ENCODE measurements around the gene TNFRSF13B.
"Not testable (repeated sequence)": the region's sequence is repeated elsewhere in the genome, so short reads cannot be mapped to it uniquely, and the experiment has no call there.

Gene TNFRSF13B

DNA sequence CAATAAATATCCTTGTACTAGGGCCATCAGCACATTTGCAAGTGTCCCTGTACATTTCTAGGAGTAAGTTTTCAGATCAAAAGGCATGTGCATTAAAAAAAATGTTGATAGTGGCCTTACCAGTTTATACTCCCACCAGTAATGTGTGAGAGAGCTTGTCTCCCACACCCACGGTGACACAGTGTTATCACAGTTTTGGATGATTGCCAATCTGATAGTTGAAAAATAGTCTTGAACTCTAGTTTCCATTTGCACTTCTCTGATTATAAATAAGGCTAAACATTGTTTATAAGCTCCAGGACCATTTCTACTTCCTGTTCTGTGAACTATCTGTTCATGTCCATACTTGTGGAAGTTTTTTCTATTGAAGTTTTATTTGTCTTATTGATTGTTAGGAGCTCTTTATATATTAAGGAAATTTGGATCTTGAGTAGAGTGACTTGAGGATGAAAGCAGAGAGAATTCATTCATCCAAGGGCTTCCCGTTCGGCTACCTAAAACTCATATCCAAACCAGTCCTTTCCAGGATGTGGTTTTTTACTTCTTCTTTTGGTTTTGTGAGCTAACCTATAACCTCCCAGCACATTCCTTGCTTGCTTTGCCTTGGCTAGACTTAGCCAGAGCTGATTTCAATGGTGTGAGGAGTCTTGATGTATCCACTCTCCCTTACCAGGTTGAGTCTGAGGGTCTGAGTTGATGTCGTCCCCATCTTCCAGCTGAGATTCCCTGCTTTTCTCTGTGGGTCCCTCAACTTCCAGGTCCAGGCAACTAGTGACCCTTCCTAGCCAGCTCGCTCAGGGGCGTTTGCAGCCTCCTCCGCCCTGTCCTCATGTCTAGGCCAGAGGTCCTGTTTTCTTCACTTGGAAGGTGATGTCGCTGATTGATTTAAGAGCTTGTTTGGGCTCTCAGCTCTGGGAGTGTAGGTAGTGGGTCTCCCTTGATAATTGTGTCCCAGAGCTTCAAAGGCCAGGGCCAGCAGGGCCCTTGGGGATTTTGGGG lies 44.6 kb upstream of the TNFRSF13B start:
- H2BK120ac ChIP-seq (ENCODE audit: low read depth, low read length); H2BK5ac ChIP-seq (ENCODE audit: low read depth, low read length, poor library complexity, severe bottlenecking); H3K14ac ChIP-seq (ENCODE audit: low read length in 2 of 2); H2AFZ ChIP-seq (ENCODE audit: low read depth, low read length); H2BK15ac ChIP-seq (ENCODE audit: low read depth, poor library complexity, severe bottlenecking); H3K23ac ChIP-seq (ENCODE audit: low read length in 2 of 2); H3K4me3 ChIP-seq (ENCODE audit: insufficient read depth in 1 of 2, low read depth in 1 of 2, low read length in 2 of 2); H3K27me3 ChIP-seq (ENCODE audit: control insufficient read depth in 1 of 2, insufficient read depth in 1 of 2, low read length in 2 of 2); H3K27ac ChIP-seq (ENCODE audit: low read length, poor library complexity, severe bottlenecking); H3K9me3 ChIP-seq (ENCODE audit: control insufficient read depth, low read length); H4K8ac ChIP-seq (ENCODE audit: low read length); H2AK5ac ChIP-seq (ENCODE audit: low read length, severe bottlenecking); H3K9ac ChIP-seq (ENCODE audit: low read length); H3K36me3 ChIP-seq (ENCODE audit: control insufficient read depth in 1 of 2, insufficient read depth in 2 of 2, low read depth in 1 of 2, low read length in 2 of 2); H3K79me1 ChIP-seq (replicated peaks; ENCODE audit: low read length, poor library complexity, severe bottlenecking); H3K4me2 ChIP-seq (ENCODE audit: low read length, poor library complexity, severe bottlenecking): not testable (repeated sequence)
- Histone ChIP-seq H3K4ac (ENCODE audit: low read depth in 1 of 2, low read length in 2 of 2) (peak overlapping the region in 1 of 2 experiments; percentile 30), H3K4me1 (ENCODE audit: control insufficient read depth, insufficient read depth, low read depth, low read length) (peaks cover 13% of the 10 kb centered on the region), H2BK12ac (ENCODE audit: low read length in 2 of 2) (peak overlapping the region; percentile 47 to 56), H4K91ac (ENCODE audit: low read length) (peak overlapping the region; percentile 48), H3K18ac (ENCODE audit: low read depth in 1 of 2, low read length in 2 of 2) (peak overlapping the region in 1 of 2 experiments; percentile 41)
- WGBS: 98% methylated on average over 5 of the region's 8 CpGs
- DNase-seq: peak; percentile 18

DNA sequence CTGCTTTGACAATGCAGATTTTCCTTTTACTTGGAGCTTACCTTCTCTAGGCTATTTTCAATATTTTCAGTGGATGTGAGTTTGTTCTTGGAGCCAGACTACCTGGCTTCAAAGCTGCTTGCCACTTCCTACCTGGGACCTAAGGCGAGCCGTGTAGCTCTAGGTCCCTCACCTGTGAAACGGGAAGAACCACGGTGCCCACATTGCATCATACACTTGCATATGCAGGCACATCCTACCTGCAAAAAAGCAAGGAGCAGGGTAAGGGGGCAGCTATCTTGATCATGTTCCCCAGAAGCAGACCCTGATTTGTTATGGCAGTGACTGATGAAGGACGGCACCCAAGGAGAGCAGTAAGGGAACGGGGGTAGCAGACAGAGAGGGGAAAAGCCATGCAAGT lies 43.3 kb upstream of the TNFRSF13B start:
- no peak overlapping the region for H3K4ac ChIP-seq (ENCODE audit: low read depth in 1 of 2, low read length in 2 of 2)
- H2AK5ac ChIP-seq (ENCODE audit: low read length, severe bottlenecking): no peak overlapping the region
- no peak for DNase-seq
- H3K14ac ChIP-seq (ENCODE audit: low read length in 2 of 2): no peak overlapping the region
- 98% methylated on average over 6 of the region's 6 CpGs for WGBS
- no peaks in the 10 kb centered on the region for H3K79me1 ChIP-seq (replicated peaks; ENCODE audit: low read length, poor library complexity, severe bottlenecking)
- no peaks in the 10 kb centered on the region for H3K9me3 ChIP-seq (ENCODE audit: control insufficient read depth, low read length)
- no peaks in the 10 kb centered on the region for H3K36me3 ChIP-seq (ENCODE audit: control insufficient read depth in 1 of 2, insufficient read depth in 2 of 2, low read depth in 1 of 2, low read length in 2 of 2)
- no peak overlapping the region for H2BK12ac ChIP-seq (ENCODE audit: low read length in 2 of 2)
- no peak overlapping the region for H2BK120ac ChIP-seq (ENCODE audit: low read depth, low read length)
- no peak overlapping the region for H4K8ac ChIP-seq (ENCODE audit: low read length)
- H2AFZ ChIP-seq (ENCODE audit: low read depth, low read length): no peak overlapping the region
- H4K91ac ChIP-seq (ENCODE audit: low read length): no peak overlapping the region
- no peak overlapping the region for H3K18ac ChIP-seq (ENCODE audit: low read depth in 1 of 2, low read length in 2 of 2)
- no peak overlapping the region for H3K27ac ChIP-seq (ENCODE audit: low read length, poor library complexity, severe bottlenecking)
- H3K27me3 ChIP-seq (ENCODE audit: control insufficient read depth in 1 of 2, insufficient read depth in 1 of 2, low read length in 2 of 2): peaks cover 0 to 5% of the 10 kb centered on the region in 2 experiments
- H2BK5ac ChIP-seq (ENCODE audit: low read depth, low read length, poor library complexity, severe bottlenecking): no peak overlapping the region
- no peak overlapping the region for H2BK15ac ChIP-seq (ENCODE audit: low read depth, poor library complexity, severe bottlenecking)
- no peak overlapping the region for H3K4me2 ChIP-seq (ENCODE audit: low read length, poor library complexity, severe bottlenecking)
- no peak overlapping the region for H3K23ac ChIP-seq (ENCODE audit: low read length in 2 of 2)
- no peak overlapping the region for H3K9ac ChIP-seq (ENCODE audit: low read length)
- H3K4me3 ChIP-seq (ENCODE audit: insufficient read depth in 1 of 2, low read depth in 1 of 2, low read length in 2 of 2): no peak overlapping the region
- H3K4me1 ChIP-seq (ENCODE audit: control insufficient read depth, insufficient read depth, low read depth, low read length): peaks cover 6% of the 10 kb centered on the region

DNA sequence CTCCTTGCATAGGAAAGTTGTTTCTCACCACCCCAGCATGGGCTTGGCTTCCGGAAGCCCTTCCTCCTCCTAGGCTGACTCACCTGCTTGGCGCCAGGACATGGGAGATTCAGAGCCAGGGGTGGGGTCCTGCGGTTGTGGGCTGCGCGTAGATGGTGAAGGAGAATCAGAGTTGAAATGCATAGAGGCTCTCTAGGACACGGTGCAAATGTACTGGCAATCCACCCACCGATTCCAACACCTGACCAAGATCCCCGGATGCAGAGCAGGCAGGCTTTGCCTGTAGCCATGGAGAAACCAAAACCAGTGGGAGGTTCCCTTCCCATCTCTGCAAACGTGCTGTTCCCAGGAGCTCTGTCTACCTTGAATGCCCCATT lies 42.8 kb upstream of the TNFRSF13B start:
- WGBS: 86% methylated on average over 9 of the region's 9 CpGs
- H3K27me3 ChIP-seq (ENCODE audit: control insufficient read depth in 1 of 2, insufficient read depth in 1 of 2, low read length in 2 of 2); H2AFZ ChIP-seq (ENCODE audit: low read depth, low read length); H3K9ac ChIP-seq (ENCODE audit: low read length); H3K18ac ChIP-seq (ENCODE audit: low read depth in 1 of 2, low read length in 2 of 2); H3K4me1 ChIP-seq (ENCODE audit: control insufficient read depth, insufficient read depth, low read depth, low read length); H2AK5ac ChIP-seq (ENCODE audit: low read length, severe bottlenecking); H3K23ac ChIP-seq (ENCODE audit: low read length in 2 of 2); H3K14ac ChIP-seq (ENCODE audit: low read length in 2 of 2); H3K4me2 ChIP-seq (ENCODE audit: low read length, poor library complexity, severe bottlenecking); H3K9me3 ChIP-seq (ENCODE audit: control insufficient read depth, low read length); H2BK12ac ChIP-seq (ENCODE audit: low read length in 2 of 2); H3K4ac ChIP-seq (ENCODE audit: low read depth in 1 of 2, low read length in 2 of 2); H3K36me3 ChIP-seq (ENCODE audit: control insufficient read depth in 1 of 2, insufficient read depth in 2 of 2, low read depth in 1 of 2, low read length in 2 of 2); H2BK15ac ChIP-seq (ENCODE audit: low read depth, poor library complexity, severe bottlenecking); H3K79me1 ChIP-seq (replicated peaks; ENCODE audit: low read length, poor library complexity, severe bottlenecking); H3K4me3 ChIP-seq (ENCODE audit: insufficient read depth in 1 of 2, low read depth in 1 of 2, low read length in 2 of 2); DNase-seq; H3K27ac ChIP-seq (ENCODE audit: low read length, poor library complexity, severe bottlenecking); H4K8ac ChIP-seq (ENCODE audit: low read length); H4K91ac ChIP-seq (ENCODE audit: low read length); H2BK5ac ChIP-seq (ENCODE audit: low read depth, low read length, poor library complexity, severe bottlenecking): not testable (repeated sequence)
- peak overlapping the region; percentile 61 for H2BK120ac ChIP-seq (ENCODE audit: low read depth, low read length)

DNA sequence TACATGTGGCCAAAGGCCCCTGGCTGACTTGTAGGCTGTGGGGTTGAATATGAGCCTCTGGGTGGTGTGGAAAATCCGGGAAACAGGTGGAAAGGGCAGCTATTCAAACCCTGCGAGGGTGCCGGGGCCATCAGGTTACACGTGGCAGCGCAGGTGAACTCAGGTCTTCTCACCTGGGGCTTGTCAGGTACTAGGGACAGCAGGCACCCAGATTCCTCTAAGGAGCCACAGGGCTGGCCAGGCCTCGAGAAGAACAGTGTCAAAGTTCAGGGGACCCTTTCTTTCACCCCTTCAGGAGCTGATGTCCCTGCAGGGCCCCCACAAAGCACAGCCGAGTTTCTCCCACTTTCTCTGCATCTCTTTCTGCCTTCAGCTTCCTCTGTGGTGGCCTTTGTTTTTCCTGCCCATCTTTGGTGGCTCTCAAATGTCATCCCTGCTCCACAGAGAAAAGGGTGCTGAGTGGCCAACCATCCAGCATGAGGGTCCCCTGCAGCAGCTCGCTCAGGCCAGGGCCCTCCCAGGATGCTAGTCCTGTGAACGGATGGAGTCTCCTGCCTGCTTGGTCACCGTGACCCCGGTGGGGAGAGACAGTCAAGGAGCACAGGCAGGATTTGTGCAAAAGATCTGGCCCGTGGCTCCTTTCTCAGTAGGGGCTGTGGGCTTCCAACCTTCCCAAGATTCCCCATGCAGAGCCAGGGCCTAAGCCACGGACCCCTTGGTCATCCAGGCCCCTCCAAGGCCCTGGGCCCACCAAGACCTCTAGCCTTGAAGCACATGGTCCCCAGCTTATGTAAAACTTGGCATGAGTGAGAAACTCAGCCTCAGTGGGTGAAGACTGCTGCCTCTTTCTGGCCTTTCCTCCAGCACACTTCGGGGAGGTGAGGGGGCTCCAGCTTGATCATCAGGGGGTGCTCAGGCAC lies 42.2 kb upstream of the TNFRSF13B start:
- Histone ChIP-seq H2BK120ac (ENCODE audit: low read depth, low read length) (peak overlapping the region; percentile 61), H2BK12ac (ENCODE audit: low read length in 2 of 2) (peak overlapping the region in 1 of 2 experiments; percentile 46)
- not testable (repeated sequence) for H2BK5ac ChIP-seq (ENCODE audit: low read depth, low read length, poor library complexity, severe bottlenecking); H3K18ac ChIP-seq (ENCODE audit: low read depth in 1 of 2, low read length in 2 of 2); H2AK5ac ChIP-seq (ENCODE audit: low read length, severe bottlenecking); H3K4me1 ChIP-seq (ENCODE audit: control insufficient read depth, insufficient read depth, low read depth, low read length); H2AFZ ChIP-seq (ENCODE audit: low read depth, low read length); H2BK15ac ChIP-seq (ENCODE audit: low read depth, poor library complexity, severe bottlenecking); H4K8ac ChIP-seq (ENCODE audit: low read length); H3K27ac ChIP-seq (ENCODE audit: low read length, poor library complexity, severe bottlenecking); H3K36me3 ChIP-seq (ENCODE audit: control insufficient read depth in 1 of 2, insufficient read depth in 2 of 2, low read depth in 1 of 2, low read length in 2 of 2); H3K9ac ChIP-seq (ENCODE audit: low read length); H3K14ac ChIP-seq (ENCODE audit: low read length in 2 of 2); H3K23ac ChIP-seq (ENCODE audit: low read length in 2 of 2); H3K4me3 ChIP-seq (ENCODE audit: insufficient read depth in 1 of 2, low read depth in 1 of 2, low read length in 2 of 2); H3K4ac ChIP-seq (ENCODE audit: low read depth in 1 of 2, low read length in 2 of 2); H3K27me3 ChIP-seq (ENCODE audit: control insufficient read depth in 1 of 2, insufficient read depth in 1 of 2, low read length in 2 of 2); H3K79me1 ChIP-seq (replicated peaks; ENCODE audit: low read length, poor library complexity, severe bottlenecking); H3K4me2 ChIP-seq (ENCODE audit: low read length, poor library complexity, severe bottlenecking); H4K91ac ChIP-seq (ENCODE audit: low read length); H3K9me3 ChIP-seq (ENCODE audit: control insufficient read depth, low read length); DNase-seq
- WGBS: 90% methylated on average over 13 of the region's 14 CpGs

Data from mesenchymal stem cell (in vitro differentiated cells and primary cell).